Stimulated activated CD8-positive, alpha-beta memory T cell treated with anti-CD3 and anti-CD28 coated beads, Interleukin-7, amount 100 ng/mL, for 48 hours (primary cell): ENCODE measurements around the gene EWSR1.
"Not testable (repeated sequence)": the region's sequence is repeated elsewhere in the genome, so short reads cannot be mapped to it uniquely, and the experiment has no call there.

Experiments
- DNase-seq, 2 donors: peaks; one replicate each; pipeline ENCODE4 v3.0.0-alpha.2; 2020; ENCODE audit warnings: low read depth in 1 of 2; ENCODE audit errors: extremely low read depth in 1 of 2

Gene EWSR1

DNA sequence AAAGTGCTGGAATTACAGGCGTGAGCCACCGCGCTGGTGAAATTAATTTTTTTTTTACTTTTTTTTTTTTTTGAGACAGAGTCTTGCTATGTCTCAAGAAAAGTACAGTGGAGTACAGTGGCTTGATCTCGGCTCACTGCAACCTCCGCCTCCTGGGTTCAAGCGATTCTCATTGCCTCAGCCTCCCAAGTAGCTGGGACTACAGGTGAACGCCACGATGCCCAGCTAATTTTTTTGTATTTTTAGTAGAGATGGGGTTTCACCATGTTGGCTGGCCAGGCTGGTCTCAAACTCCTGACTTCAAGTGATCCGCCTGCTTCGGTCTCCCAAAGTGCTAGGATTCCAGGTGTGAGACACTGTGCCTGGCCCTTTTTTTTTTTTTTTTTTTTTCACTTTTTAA, 20.2 kb upstream of the EWSR1 start:
- not testable (repeated sequence) for DNase-seq

DNA sequence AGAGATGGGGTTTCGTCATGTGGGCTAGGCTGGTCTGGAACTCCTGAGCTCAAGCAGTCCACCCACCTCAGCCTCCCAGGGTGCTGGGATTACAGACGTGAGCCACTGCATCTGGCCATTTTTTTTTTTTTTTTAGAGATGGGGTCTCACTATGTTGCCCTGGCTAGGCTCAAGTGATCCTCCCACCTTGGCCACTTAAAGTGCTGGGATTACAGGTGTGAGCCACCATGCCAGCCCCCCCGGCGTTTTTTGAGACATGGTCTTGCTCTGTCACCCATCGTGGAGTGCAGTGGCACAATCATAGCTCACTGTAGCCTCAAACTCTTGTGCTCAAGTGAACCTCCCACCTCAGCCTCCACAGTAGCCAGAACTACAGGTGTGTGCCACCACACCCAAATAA, 16.8 kb upstream of the EWSR1 start:
- DNase-seq, result no peak

DNA sequence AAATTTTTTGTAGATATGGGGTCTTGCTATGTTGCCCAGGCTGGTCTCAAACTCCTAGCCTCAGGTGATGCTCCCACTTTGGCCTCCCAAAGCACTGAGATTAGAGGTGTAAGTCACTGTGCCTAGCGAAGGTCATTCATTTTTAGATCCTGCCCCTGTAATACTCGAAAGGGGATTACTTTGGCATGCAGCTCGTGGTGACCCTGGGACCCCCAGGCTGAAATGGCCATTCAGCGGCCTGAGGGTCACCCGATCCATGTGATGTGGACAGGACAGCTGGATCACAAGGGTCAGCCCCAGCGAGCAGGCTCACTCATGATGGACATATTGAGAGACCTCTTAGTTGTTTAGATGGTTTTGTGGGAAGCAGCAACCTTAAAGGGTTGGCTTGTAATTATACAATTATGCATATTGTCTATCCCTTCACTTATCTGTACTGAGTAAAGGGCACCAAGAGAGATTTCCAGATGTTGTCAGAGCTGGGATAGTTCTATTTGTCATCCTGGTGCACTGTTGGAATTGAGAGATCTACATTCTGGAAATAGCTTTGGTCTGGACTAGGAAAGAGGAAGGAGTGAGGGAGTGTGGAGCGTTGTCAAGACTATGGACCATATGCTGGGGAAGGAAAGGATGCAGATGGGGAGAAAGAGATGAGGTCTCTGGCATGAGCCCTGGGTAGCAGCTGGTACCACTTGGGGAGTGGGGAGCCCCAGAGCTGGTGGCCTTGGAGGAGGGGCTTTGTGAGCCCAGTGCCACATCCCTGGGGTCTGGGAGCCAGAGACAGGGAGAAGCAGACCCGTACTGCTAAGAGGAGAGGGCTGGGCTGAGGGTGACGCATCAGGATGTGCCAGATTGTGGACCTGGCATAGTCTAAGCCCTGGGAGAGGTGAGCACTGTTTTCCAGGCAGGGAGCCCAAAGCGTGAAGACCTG, 15.8 kb upstream of the EWSR1 start:
- no peak for DNase-seq

DNA sequence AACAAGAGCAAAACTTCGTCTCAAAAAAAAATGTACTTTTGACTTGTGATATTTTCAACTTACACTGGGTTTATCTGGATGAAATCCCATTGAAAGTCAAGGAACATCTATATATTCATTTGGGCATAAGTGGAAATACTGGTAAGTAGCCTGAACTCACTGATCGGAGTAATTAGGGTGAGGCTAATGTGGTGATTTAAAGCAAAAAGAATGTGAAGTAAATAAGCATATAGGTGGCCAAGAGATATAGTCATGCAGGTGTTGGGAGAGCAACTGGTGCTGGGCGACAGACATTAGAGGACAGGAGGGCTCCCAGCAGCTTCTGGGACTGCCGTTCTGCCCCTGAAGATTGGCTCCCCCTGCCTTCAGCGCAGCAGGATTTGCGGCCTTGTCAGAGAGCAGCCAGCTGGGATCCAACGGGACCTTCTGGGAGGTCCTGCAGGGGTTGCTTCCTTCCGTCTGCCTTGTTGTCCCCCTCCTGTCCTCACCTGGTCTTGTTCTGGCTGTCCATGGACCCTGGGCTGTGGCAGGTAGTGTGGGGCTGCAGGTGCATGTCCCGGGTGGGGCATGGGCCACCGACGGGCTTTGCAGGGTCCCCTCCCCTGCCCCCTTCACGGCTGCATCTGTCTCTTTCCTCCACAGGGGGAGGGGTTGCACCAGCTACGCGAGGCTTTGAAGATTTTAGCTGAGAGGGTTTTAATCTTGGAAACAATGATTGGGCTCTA, 14.3 kb upstream of the EWSR1 start:
- no peak for DNase-seq

DNA sequence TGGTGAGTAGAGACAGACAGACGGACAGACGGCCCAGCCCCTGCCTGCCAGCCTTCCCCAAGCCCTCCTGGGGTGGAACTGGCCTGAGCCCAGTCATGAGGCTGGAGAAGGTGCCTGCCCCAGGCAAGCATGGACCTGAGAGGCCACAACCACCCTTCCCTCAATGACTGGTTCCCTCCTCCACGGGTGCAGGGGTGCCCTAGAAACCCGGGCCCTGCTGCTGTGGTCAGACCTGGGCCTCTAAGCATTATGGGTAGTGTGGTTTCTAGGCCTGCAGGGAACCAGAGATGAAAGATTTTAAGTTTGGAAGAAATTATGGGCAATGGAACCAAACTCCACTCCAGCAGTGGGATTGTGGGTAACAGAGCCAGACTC, 13.8 kb upstream of the EWSR1 start:
- no peak for DNase-seq

DNA sequence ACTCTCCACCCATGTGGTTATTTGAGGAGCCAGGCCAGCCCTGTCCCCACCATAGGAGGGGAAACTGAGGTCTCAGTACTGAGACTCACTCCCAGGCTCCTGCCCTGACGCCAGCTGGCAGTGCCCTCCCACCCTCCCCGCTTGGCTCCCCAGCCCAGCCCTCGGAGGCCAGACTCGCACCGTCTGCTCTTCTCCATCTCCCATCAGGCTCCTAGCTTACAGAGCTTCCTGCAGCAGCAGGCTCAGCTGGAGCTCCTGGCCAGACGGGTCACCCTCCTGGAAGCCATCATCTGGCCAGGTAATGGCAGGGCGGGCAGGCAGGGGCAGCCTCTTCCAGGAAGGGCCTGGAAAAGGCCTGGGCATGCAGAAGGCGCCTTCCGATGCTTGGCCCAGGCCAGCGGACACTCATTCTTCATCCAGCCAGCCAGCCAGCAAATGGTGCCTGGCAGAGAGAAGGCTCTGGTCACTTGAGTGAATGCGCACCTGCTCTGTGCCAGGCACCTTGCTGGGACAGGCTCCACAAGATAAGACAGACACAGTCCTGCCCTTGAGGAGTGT, 12.9 kb upstream of the EWSR1 start:
- DNase-seq, result no peak

DNA sequence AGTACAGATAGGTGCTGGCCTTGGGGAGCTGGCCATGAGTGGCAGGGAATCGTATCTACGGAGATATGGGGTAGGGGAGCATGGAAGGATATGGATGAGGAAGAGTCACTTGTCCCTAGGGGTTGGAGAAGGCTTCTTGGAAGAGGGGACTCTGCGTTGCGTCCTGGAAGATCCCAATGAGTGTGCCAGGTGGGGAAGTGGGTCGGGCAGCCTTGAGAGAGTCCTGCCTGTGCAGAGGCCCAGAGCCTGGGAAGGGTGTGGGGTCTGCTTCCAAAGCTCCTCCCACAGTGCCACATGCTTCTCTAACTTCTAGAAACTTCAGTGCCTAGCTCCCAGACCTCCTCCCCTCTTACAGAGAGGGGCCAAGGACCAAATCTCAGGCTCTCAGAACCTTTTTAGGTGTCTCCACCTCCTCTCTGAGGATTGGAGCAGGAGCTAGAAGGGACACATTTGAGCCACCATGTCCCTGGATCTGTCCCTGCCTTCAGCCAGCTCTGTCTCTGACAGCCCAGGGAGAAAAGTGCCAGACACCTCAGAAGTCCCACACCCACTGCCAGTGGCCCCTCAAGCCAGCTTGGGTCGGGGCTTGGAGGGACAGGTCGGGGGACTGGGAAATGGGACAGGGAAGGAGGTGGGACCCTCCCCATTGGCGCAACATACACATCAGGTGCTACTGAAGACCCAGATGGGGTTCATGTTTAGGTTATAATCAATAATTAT, 11.3 kb upstream of the EWSR1 start:
- DNase-seq, result no peak

DNA sequence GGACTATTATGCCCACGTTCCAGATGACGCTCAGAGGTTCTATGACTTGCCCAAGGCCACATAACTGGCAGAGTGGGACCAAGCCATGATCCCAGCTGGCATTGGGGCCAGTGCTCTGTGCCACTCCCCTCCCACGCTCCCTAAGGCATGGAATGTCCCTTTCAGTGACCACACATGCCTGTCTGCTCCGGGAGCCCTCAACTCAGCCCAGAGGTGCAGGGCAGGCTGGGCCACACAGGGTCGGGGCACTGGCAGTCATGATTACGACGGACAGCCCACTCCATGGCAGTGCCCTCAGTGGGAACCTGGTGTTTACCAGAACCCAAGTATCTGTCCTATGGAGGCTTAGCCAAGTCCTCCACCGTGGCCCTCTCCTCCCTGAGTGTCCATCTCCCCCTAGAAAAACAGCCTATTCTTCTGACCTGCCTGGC, 10.3 kb upstream of the EWSR1 start:
- no peak for DNase-seq

DNA sequence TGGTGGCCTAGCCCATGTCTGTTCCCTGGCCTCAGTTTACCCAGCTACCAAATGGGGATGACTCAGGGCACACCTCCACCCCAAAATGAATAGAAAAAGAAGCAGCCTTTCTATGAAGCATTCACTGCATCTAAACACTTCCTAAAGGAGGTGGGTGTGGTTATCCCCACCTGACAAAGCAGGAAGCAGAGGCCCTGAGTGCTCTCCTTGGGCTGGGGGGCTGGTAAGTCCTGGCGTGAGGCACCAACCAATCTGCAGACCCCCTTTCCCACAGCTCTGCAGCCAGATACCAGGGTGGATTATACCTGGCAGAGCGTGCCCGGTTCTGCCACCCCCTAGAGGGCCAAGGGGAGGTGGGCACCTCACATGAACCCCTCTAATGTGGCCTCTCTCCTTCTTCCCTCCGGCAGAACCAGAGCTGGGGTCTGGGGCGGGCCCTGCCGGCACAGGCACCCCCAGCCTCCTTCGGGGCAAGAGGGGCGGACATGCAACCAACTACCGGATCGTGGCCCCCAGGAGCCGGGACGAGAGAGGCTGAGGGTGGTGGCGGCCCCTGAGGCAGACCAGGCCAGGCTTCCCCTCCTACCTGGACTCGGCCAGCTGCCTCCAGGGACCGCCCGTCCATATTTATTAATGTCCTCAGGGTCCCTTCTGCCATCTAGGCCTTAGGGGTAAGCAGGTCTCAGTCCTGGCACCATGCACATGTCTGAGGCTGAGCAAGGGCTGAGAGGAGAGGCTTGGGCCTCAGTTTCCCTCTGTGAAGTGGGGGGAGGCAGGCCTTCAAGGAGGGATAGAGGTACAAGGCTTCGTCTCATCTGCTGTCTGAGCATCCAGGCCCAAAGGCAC, 9.4 kb upstream of the EWSR1 start:
- no peak for DNase-seq

DNA sequence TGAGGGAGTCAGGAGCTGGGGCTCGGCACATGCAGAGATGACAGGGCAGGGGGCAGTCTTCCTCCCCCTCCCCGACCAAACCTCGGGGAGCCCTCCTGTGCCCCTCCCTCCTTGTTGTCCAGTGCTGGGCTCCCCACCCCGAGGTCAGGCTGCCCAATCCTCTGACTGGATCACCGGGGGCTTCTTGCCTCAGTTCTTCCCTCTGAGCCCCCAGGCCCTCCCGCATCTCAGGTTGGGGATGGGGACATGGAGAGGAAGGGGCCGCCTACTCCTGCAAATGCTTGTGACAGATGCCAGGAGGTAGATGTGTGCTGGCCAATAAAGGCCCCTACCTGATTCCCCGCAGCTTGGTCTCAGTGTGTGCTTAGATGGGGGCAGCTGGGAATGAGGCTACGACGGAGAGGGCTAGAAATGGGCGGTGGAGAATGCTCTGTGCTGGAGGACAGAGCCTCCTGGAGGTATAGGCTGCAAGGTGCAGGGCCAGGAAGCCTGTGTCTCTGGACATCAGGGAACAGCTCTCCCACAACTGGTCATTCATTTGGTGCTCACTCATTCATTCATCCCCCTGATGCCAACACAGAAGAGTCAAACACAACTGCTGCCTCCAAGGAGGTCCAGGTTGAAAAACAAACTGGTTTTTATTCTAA, 8.7 kb upstream of the EWSR1 start:
- DNase-seq, result no peak

DNA sequence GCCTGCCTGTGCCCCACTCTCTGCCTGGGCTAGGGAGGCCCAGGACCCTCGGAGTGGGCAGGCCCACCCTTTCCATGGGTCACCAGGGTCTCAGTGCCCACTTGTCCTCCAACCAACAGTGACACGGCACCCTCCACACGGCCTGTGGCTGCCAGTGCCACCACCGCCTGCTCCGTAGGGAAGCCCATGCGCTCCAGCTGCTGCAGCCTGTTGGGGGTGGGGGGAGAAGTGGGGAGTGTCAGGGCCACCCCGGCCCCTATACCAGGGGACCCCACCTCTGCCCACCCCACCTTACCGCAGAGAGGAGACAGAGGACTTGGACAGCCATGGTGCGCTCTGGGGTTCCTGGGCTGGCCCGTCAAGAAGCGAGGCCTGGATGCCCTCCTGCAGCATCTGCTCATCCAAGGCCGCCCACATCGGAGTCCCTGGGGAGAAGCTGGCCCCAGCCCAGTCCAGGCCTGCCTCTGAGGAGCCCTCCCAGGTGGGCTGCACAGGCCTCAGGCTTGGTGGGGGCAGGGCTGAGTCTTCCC, 8.0 kb upstream of the EWSR1 start:
- no peak for DNase-seq

DNA sequence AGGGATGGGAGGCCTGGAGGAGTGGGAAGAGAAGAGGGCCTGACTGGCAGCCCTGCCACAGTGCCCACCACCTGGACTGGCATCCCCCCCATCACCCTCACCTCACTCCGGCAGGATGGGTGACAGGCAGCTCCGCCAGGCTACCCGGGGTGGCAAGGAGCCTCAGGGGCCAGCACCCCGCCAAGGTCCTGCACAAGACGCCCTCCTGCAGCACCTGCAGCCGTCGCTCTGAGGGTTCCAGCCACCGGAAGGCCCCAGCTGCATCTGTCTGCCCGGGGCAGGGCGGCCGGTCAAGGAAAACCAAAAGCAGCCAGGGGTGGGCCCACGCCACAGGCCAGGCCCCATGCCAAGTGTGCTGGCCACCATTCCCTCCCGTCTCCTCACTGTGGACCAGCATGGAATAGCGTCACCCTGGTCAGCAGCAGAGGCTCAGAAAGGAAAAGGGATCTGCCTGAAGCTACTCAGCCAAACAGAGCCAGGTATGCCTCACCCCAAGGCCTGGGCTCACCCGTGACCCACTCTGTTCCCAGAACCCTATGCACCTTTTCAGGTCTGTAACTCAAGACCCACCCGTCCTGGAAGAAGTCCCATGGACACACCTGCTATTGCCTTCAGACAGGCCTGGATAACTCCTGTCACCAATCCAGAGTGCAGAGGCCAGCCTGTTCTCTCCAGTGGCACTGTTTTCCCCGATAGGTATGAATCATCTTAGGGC, 7.3 kb upstream of the EWSR1 start:
- DNase-seq, result no peak

DNA sequence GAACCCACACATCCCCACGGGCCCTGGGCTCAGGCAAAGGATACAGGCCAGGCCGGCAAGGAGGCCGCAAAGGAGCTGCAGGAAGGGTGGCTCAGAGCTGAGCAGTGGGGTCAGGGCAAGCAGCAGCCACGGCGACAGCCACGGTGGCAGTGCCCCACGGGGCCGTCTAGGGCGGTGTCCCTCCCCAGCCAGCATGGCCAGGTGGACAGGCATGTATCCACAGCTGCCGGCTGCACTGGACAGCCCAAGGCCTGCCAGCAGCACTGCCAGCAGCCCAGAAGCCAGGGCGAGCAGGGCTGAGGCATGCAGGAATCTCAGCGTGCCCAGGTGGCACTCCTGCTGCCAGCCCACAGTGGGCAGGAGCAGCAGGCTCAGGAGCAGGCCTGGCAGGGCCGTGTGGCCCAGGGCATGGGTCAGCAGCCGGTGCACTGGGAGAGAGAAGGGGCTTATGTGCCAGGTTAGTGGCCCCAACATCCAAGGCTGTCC, 4.2 kb upstream of the EWSR1 start:
- DNase-seq, result no peak

DNA sequence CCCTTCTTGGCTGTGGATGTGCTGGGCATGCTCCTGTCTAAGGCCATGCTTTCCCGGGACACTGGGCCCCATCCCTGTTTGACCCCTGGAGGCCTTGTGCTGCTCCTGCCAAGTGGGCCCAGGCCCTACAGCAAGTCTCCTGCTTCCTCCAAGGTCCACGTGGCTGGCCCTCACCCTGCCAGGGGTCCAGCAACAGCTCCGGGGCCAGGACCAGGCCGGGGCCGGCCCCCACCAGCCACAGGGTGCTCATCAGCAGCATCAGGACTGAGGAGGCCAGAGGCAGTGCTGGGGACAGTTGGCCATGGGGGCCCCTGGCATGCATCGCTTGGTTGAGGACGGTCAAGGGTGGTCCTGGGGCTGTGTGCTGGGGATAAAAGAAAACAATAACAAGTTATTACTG, 2.8 kb upstream of the EWSR1 start:
- no peak for DNase-seq

DNA sequence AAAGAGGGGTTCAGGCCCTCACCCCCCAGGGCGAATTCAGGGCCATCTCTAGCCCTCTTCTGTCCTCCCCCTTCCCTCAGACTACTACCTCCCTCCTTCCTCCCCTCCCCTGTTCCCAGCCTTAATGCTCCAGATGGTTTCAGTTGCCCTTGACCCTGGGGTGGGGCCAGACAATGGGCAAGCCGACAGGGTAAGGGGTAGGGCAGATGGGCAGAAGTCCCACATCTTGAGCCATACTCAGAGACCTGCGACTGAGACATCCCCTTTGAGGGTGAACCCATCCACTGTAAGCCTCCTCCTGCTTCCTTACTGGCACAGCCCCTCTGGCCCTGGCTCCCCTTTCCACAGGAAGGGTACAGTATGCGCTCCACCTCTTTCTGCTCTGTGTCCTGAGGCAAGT, 2.1 kb upstream of the EWSR1 start:
- no peak for DNase-seq

DNA sequence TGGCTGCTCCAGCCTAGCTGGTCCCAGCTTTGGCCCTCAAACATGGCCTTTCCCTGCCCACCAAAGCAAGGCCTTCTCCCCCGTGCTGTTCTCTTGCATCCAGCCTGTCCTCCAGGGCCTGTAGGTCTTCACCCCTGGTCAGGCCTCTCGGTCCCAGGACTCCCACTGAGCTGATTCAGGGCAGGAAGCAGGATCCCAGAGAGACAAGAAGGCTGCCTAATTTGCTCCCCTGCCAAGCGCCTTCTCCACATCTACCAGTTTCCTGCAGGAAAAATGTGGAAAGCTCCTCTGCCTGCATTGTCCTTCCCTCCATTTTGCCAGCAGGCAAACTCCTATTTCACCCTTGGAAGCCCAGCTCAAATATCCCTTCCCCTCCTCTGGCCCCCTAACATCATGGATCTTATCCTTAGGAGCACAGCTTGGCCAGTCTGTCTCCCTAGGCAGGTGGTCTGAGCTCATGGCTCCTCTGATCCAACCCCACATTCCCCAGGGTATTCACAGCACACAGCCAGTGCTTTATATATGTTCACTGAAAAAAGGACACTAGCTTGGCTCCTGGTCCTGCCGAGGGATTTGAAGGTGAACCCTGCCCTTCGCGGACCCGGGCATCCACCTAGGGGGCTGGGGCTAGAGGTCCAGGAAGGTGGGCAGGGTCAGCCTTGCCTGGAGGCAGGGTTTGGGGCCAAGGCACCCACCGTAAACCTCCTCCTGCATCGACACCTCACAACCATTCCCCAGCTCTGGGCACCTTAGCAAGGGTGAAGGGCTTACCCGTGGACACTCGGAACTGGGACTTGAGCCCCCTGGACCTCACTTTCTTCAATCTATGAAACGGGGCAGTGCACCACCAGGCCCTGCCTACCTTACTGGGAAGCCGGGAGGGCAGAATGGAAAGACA, 1.3 kb upstream of the EWSR1 start:
- no peak for DNase-seq

DNA sequence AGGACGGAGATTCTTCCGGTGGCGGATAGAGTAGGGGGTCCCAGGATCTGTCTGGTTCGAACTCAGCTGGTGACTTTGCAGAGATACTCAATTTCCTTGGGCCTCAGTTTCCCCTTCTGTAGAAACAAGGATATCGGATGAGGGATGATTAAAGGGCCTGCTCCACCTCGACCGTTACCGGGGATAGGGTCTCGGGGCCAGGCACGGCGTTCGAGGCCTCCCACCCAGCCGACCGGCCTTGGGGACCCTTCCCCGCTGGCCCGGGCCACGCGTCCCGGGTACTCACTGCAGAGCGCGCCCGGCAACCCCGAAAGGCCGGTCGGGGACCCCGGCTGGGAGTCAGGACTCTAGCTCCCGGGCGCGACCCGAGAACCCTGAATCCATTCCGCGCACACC, 608 bp upstream of the EWSR1 start:
- no peak for DNase-seq
